T-helper 2 cell treated with Interferon-gamma antibody and Interleukin-4, amounts not matched to agents 5 μg/mL and 100 μg/mL, for 36 hours (primary cell): Measurements from ENCODE around the gene IRAK2.
"Not testable (repeated sequence)": the region's sequence is repeated elsewhere in the genome, so short reads cannot be mapped to it uniquely, and the experiment has no call there.

Experiments
- DNase-seq: peaks from one replicate; pipeline ENCODE4 v3.0.0; 2021; ENCODE audit warnings: low spot score
- H3K27ac Mint-ChIP-seq: one replicate; pipeline ENCODE4 v1.8.0; 2021; ENCODE audit warnings: mild to moderate bottlenecking, mixed read lengths
- H3K27me3 Mint-ChIP-seq: one replicate; pipeline ENCODE4 v1.8.0; 2021; ENCODE audit warnings: low read depth, mixed read lengths
- H3K36me3 Mint-ChIP-seq: one replicate; pipeline ENCODE4 v1.8.0; 2021; ENCODE audit warnings: low read depth, mixed read lengths
- H3K4me1 Mint-ChIP-seq: one replicate; pipeline ENCODE4 v1.8.0; 2021; ENCODE audit warnings: low read depth, mixed read lengths
- H3K4me3 Mint-ChIP-seq: one replicate; pipeline ENCODE4 v1.8.0; 2022; ENCODE audit warnings: mild to moderate bottlenecking, moderate library complexity, mixed read lengths
- H3K9me3 Mint-ChIP-seq: one replicate; pipeline ENCODE4 v1.8.0; 2021; ENCODE audit warnings: mixed read lengths

Gene IRAK2

DNA sequence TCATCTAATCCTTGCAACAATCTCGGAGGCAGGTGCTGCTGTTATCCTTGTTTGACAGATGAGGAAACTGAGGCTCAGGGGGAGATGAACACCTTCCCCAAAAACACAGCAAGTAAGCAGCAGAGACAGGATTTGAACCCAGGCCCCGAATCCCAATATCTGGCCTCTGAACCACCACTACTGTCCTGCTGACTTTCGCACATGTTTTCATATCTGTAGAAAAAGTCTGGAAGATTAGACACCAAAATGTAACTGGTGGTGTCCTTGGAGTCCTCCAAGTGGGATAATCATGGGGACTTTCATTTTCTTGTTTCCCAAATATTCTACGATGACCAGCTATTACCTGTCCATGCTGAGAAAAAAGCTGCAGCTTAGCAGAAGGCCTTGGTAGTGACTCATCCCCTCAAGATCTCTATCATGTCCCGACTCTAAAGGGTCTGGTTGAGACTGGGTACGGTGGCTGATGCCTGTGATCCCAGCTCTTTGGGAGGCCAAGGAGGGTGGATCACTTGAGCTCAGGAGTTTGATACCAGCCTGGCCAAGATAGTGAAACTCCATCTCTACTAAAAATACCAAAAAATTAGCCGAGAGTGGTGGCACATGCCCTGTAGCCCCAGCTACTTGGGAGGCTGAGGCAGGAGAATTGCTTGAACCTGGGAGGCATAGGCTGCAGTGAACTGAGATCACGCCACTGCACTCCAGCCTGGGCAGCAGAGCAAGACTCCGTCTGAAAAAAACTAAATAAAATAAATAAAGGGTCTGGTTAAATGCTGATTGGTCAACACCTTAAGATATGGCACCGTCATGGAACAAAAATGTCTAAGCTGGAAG lies 8.6 kb downstream of the IRAK2 start:
- no peak overlapping the region for H3K27ac Mint-ChIP-seq

GRCh38 chr3:10173926-10174435 lies 9.3 kb downstream of the IRAK2 start:
- Mint-ChIP-seq H3K36me3 (peaks cover 2% of the 10 kb centered on the region), H3K4me1 (peaks cover 8% of the 10 kb centered on the region), H3K27ac (no peak overlapping the region), H3K9me3 (peaks cover 3% of the 10 kb centered on the region), H3K4me3 (no peak overlapping the region), H3K27me3 (no peaks in the 10 kb centered on the region)
- DNase-seq, result no peak

More for the DNA sequence above, 8.6 kb downstream of the IRAK2 start:
- H3K36me3 Mint-ChIP-seq, result peaks cover 6% of the 10 kb centered on the region
- no peaks in the 10 kb centered on the region for H3K27me3 Mint-ChIP-seq
- H3K4me1 Mint-ChIP-seq, result peaks cover 10% of the 10 kb centered on the region
- no peak overlapping the region for H3K4me3 Mint-ChIP-seq
- H3K9me3 Mint-ChIP-seq, result peaks cover 9% of the 10 kb centered on the region
- DNase-seq, result no peak

DNA sequence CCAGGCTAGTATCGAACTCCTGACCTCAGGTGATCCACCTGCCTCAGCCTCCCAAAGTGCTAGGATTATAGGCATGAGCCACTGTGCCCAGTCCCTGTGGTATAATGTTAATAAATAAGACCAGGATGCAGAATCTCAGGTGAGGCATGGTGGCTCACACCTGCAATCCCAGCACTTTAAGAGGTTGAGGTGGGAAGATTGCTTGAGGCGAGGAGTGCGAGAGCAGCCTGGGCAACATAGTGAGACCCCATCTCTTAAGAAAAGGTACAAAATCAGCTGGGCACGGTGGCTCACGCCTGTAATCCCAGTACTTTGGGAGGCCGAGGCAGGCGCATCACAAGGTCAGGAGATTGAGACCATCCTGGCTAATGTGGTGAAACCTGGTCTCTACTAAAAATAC lies 10.6 kb downstream of the IRAK2 start:
- not testable (repeated sequence) for H3K27me3 Mint-ChIP-seq, H3K4me3 Mint-ChIP-seq, DNase-seq, H3K36me3 Mint-ChIP-seq, H3K27ac Mint-ChIP-seq, H3K9me3 Mint-ChIP-seq
- peaks cover 12% of the 10 kb centered on the region for H3K4me1 Mint-ChIP-seq

DNA sequence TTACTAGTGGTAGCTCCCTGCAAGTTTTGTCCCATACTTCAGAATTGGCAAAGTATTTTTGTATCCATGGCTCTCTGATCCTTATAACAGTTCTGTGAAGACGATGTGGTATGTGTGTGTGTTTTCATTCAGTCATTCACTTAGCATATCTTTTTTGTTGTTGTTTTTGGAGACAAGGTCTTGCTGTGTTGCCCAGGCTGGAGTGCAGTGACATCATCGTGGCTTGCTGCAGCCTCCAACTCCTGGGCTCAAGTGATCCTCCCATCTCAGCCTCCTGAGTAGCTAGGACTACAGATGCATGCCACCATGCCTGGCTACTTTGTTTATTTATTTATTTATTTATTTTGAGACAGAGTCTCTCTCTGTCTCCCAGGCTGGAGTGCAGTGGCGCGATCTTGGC lies 11.4 kb downstream of the IRAK2 start:
- H3K9me3 Mint-ChIP-seq, H3K36me3 Mint-ChIP-seq, H3K27ac Mint-ChIP-seq, H3K4me1 Mint-ChIP-seq, DNase-seq, H3K27me3 Mint-ChIP-seq, H3K4me3 Mint-ChIP-seq: not testable (repeated sequence)

- DNase-seq, result no peak
- Mint-ChIP-seq H3K4me3 (no peak overlapping the region), H3K27ac (no peak overlapping the region), H3K4me1 (peaks cover 12% of the 10 kb centered on the region), H3K27me3 (no peaks in the 10 kb centered on the region), H3K9me3 (no peaks in the 10 kb centered on the region), H3K36me3 (peaks cover 1% of the 10 kb centered on the region)
These were observed 13.0 kb downstream of the IRAK2 start for GRCh38 chr3:10177737-10178136.

DNA sequence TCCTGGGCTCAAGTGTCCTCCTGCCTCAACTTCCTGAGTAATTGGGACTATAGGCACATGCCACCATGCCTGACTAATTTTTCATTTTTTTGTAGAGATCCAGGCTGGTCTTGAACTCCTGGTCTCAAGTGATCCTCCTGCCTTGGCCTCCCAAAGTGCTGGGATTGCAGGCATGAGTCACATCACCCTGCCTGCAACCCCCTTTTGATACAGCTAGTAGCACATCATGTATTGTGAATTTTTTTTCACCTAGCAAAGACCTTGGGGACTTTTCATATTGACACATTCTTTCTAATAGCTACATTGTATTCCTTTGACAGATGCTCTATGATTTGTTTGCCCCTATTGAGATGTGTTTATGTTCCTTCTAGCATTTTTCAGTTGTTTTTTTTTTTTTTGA lies 14.2 kb downstream of the IRAK2 start:
- Mint-ChIP-seq H3K36me3 (peaks cover 1% of the 10 kb centered on the region), H3K27ac (no peak overlapping the region), H3K27me3 (no peaks in the 10 kb centered on the region), H3K4me1 (peaks cover 13% of the 10 kb centered on the region), H3K9me3 (no peaks in the 10 kb centered on the region), H3K4me3 (no peak overlapping the region)
- no peak for DNase-seq

DNA sequence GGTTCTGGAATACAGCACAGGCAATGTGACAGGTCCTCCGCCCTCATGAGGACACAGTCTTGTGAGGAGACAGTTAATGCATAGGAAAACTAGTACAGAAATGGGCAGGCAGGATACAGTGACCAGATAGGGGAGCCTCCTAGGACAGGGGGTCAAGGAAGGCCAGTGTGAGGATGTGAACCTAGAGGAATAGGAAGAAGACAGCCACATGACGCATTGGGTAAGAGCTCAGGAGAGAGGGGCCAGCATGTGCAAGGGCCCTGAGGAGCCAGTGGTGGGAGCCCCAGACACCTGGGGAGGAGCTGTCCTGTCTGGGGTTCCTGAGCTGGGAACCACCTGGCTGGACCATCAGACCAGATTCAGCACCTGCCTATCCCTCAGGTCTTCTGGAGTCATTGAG lies 15.6 kb downstream of the IRAK2 start:
- Mint-ChIP-seq H3K27ac (no peak overlapping the region), H3K27me3 (no peaks in the 10 kb centered on the region), H3K4me3 (no peak overlapping the region), H3K4me1 (peaks cover 13% of the 10 kb centered on the region), H3K9me3 (no peaks in the 10 kb centered on the region), H3K36me3 (peaks cover 1% of the 10 kb centered on the region)
- DNase-seq, result no peak

DNA sequence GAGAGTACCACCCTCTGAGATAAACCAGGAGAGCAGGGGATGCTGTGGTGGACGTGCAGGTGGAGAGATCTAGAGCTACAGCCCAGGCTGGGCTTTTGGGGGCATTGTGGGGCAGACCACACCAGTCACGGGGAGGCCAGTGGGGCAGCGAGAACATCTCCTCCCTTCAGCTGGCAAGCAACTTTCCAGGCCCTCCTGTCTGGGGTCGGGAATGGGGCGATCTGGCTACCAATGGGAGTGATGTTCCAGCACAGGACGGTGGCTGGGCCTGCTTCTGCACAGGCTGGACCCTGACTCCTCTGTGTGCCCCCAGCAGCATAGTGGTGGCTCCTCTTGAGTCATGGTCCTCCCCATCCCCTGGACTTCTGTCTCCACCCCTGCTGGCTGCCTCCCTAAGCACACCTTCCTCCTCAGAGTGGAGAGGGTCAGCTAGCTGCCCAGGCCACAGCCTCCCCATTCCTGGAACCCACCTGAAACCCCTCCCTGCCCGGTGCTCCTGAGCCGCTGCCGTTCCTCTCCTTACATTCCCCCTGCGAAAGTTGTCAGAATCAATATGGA lies 16.1 kb downstream of the IRAK2 start:
- no peaks in the 10 kb centered on the region for H3K27me3 Mint-ChIP-seq
- no peaks in the 10 kb centered on the region for H3K9me3 Mint-ChIP-seq
- no peak for DNase-seq
- no peak overlapping the region for H3K4me3 Mint-ChIP-seq
- no peak overlapping the region for H3K27ac Mint-ChIP-seq
- peaks cover 1% of the 10 kb centered on the region for H3K36me3 Mint-ChIP-seq
- H3K4me1 Mint-ChIP-seq, result peaks cover 14% of the 10 kb centered on the region

DNA sequence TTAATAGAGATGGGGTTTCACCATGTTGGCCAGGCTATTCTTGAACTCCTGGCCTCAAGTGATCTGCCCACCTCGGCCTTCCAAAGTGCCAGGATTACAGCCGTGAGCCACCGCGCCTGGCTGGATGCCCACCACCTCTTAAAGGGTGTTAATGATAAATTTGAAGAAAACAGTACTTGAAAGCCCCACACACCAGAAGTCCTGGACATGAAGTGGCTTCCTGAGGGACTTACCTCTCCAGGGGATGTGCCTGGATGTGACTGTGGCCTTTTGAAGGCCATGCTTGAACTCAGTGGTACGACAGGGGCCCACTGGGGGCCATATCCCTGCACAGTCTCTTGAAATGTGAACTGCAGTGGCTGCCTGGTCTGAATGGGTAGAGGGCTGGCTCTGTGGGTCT lies 18.2 kb downstream of the IRAK2 start:
- no peak for DNase-seq
- Mint-ChIP-seq H3K36me3 (peaks cover 3% of the 10 kb centered on the region), H3K27me3 (no peaks in the 10 kb centered on the region), H3K27ac (no peak overlapping the region), H3K4me3 (no peak overlapping the region), H3K4me1 (peaks cover 29% of the 10 kb centered on the region), H3K9me3 (no peaks in the 10 kb centered on the region)

DNA sequence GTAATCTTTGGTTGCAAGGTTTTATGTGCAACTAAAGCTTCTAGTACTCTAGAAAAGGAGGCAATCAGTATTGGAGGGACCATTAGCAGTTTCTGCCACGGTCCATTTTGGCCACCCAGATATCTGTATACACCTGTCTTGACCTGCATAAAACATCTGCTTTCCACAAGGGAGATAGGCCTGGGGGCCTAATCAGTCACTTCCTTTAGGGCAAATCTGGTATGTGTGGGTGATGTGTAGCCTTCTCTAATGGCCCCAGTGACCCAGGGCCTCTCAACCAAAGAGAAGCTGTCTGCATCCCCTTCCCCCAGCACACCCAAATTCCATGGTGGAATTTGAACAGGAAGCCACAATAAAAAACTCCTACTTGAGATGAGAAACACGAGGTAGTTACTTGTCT lies 19.5 kb downstream of the IRAK2 start:
- Mint-ChIP-seq H3K4me3 (no peak overlapping the region), H3K36me3 (peaks cover 2% of the 10 kb centered on the region), H3K27ac (peak overlapping the region; percentile 31), H3K27me3 (no peaks in the 10 kb centered on the region), H3K4me1 (peaks cover 33% of the 10 kb centered on the region), H3K9me3 (no peaks in the 10 kb centered on the region)
- no peak for DNase-seq

GRCh38 chr3:10185804-10186762 lies 21.4 kb downstream of the IRAK2 start:
- H3K4me3 Mint-ChIP-seq, result peak overlapping the region; percentile 46
- peaks cover 2% of the 10 kb centered on the region for H3K36me3 Mint-ChIP-seq
- peak overlapping the region; percentile 73 for H3K27ac Mint-ChIP-seq
- no peaks in the 10 kb centered on the region for H3K9me3 Mint-ChIP-seq
- no peaks in the 10 kb centered on the region for H3K27me3 Mint-ChIP-seq
- peaks cover 44% of the 10 kb centered on the region for H3K4me1 Mint-ChIP-seq
- DNase-seq, result peak; percentile 33

DNA sequence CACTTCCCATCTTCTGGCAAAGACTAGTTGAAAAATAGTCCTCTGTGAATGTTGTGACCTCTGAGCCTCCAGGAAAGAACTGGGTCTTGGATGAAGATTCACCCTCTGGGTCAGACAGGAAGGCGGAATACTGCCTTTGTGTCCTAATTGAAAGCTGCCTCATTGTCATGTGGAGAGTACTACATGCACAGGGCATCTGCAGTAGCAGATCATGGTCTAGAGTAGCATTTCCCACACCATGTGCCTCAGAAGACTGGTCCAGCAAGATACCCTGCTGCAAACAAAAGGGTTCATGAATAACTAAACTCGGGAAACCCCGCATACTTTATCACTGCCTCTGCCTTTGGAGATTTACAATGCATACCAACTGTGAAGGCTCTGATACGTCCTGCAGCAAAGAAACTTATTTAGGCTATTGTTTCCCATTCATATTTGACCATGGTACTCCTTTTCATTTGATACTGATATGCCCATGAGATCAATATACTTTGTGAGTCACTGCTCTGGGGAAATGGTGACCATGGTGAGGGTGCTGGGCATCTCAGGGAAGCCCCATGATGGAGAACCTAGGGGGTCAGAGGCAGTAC lies 22.7 kb downstream of the IRAK2 start:
- H3K4me1 Mint-ChIP-seq, result peaks cover 52% of the 10 kb centered on the region
- H3K27ac Mint-ChIP-seq, result no peak overlapping the region
- DNase-seq, result no peak
- H3K27me3 Mint-ChIP-seq, result no peaks in the 10 kb centered on the region
- no peaks in the 10 kb centered on the region for H3K9me3 Mint-ChIP-seq
- peak overlapping the region; percentile 35 for H3K4me3 Mint-ChIP-seq
- H3K36me3 Mint-ChIP-seq, result peaks cover 2% of the 10 kb centered on the region

GRCh38 chr3:10187944-10188343 lies 23.2 kb downstream of the IRAK2 start:
- DNase-seq, result no peak
- Mint-ChIP-seq H3K27ac (no peak overlapping the region), H3K27me3 (no peaks in the 10 kb centered on the region), H3K4me3 (no peak overlapping the region), H3K36me3 (peaks cover 2% of the 10 kb centered on the region), H3K4me1 (peaks cover 57% of the 10 kb centered on the region), H3K9me3 (no peaks in the 10 kb centered on the region)
